ENCODE measurements around the gene TCTN3.

DNA sequence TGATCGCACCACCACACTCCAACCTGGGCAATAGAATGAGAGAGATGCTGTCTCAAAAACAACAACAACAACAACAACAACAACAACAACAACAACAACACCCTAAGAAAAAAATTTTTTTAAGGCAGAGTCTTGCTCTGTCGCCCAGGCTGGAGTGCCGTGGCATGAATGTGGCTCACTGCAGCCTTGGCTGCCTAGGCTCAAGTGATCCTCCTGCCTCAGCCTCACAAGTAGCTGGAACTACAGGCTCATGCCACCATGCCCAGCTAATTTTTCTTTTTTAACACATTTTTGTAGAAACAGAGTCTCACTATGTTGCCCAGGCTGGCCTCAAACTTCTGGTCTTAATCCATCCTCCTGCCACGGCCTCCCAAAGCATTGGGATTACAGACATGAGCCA lies 55.8 kb downstream of the TCTN3 start:
- TF ChIP-seq, protein P1, sequence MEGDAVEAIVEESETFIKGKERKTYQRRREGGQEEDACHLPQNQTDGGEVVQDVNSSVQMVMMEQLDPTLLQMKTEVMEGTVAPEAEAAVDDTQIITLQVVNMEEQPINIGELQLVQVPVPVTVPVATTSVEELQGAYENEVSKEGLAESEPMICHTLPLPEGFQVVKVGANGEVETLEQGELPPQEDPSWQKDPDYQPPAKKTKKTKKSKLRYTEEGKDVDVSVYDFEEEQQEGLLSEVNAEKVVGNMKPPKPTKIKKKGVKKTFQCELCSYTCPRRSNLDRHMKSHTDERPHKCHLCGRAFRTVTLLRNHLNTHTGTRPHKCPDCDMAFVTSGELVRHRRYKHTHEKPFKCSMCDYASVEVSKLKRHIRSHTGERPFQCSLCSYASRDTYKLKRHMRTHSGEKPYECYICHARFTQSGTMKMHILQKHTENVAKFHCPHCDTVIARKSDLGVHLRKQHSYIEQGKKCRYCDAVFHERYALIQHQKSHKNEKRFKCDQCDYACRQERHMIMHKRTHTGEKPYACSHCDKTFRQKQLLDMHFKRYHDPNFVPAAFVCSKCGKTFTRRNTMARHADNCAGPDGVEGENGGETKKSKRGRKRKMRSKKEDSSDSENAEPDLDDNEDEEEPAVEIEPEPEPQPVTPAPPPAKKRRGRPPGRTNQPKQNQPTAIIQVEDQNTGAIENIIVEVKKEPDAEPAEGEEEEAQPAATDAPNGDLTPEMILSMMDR (conservative IDR thresholded peaks at IDR 0.05; ENCODE audit: low read depth, low read length), result no peak
- TF ChIP-seq POLR2A (IDR thresholded peaks at IDR 0.05; ENCODE audit: low read depth, low read length), result no peak
- no peak for TF ChIP-seq FOS (IDR thresholded peaks at IDR 0.05; ENCODE audit: low read depth, low read length)
